Measurements from ENCODE around the gene MTARC1. TPM values are rescaled to one million over a fixed set of nuclear protein-coding genes. Genes with fewer than 3 reads are reported as not detected.

Gene MTARC1
- total and polyA plus RNA-seq, 7 donors, result 1.7 to 6.4 (median 3.4) TPM

DNA sequence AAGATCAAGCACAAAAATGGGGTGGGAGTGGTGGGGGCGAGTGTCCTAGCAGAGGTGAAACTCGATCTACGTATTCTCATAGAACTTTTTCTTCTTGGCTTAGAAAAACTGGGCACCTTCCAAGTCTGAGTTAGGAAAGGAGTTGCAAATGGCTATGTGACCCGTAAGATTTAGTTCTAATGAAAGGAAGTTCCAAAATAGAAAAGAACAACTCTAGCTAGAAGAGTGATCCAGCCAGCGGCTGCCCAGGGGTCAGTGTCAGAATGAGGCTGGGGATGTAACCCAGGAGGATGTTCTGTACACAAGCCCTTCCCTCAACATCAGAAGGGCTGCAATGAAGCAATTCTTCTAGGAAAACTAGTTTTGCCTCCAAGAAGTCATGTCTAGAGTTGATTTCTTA is 5.2 kb downstream of the MTARC1 start:
- ATAC-seq (peak in 3 of 4 donors; percentile 57 to 89 (median 58)), DNase-seq (peak; percentile 43 to 70)
- H3K36me3 ChIP-seq (ENCODE audit: insufficient read depth in 1 of 2, low read depth in 1 of 2), result peaks cover 0 to under 1% of the 10 kb centered on the region in 2 donors
- peaks cover 22% of the 10 kb centered on the region for H3K4me1 ChIP-seq
- intact Hi-C loops (cut with DNase I), result no loop called here
- 7 to 12% (median 11%) methylated on average over 5 of the region's 5 CpGs for WGBS, 3 donors
- H3K27me3 ChIP-seq (ENCODE audit: insufficient read depth in 3 of 3, low read length in 2 of 3), result no peaks in the 10 kb centered on the region
- TF ChIP-seq, protein P1, sequence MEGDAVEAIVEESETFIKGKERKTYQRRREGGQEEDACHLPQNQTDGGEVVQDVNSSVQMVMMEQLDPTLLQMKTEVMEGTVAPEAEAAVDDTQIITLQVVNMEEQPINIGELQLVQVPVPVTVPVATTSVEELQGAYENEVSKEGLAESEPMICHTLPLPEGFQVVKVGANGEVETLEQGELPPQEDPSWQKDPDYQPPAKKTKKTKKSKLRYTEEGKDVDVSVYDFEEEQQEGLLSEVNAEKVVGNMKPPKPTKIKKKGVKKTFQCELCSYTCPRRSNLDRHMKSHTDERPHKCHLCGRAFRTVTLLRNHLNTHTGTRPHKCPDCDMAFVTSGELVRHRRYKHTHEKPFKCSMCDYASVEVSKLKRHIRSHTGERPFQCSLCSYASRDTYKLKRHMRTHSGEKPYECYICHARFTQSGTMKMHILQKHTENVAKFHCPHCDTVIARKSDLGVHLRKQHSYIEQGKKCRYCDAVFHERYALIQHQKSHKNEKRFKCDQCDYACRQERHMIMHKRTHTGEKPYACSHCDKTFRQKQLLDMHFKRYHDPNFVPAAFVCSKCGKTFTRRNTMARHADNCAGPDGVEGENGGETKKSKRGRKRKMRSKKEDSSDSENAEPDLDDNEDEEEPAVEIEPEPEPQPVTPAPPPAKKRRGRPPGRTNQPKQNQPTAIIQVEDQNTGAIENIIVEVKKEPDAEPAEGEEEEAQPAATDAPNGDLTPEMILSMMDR (IDR thresholded peaks at IDR 0.05), result no peak
- H3K27ac ChIP-seq, result peak overlapping the region; percentile 28
- H3K9me3 ChIP-seq, result no peaks in the 10 kb centered on the region
- H3K4me3 ChIP-seq, result no peak overlapping the region

DNA sequence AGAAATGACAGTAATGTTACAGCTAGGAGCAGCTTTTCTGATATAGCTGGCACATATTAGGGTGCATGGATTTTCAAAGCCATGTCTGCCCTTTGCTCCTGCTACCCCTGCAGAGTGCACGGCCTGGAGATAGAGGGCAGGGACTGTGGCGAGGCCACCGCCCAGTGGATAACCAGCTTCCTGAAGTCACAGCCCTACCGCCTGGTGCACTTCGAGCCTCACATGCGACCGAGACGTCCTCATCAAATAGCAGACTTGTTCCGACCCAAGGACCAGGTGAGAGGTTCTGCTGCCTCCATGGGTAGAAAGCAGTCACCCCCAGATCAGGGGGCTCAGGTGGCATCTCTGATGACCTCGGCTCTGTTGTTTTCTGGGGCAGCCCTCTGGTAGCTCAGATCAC is 9.8 kb downstream of the MTARC1 start:
- WGBS, 3 donors, result 91 to 94% (median 94%) methylated on average over 10 of the region's 10 CpGs
- TF ChIP-seq, protein P1 (IDR thresholded peaks at IDR 0.05), result no peak
- intact Hi-C loops (cut with DNase I), result no loop called here
- H3K9me3 ChIP-seq, result no peaks in the 10 kb centered on the region
- no peak for ATAC-seq
- peaks cover 22% of the 10 kb centered on the region for H3K4me1 ChIP-seq
- no peak overlapping the region for H3K27ac ChIP-seq
- DNase-seq, result no peak
- no peaks in the 10 kb centered on the region for H3K27me3 ChIP-seq (ENCODE audit: insufficient read depth in 3 of 3, low read length in 2 of 3)
- H3K4me3 ChIP-seq, result no peak overlapping the region
- peaks cover 0 to 27% of the 10 kb centered on the region in 2 donors for H3K36me3 ChIP-seq (ENCODE audit: insufficient read depth in 1 of 2, low read depth in 1 of 2)

DNA sequence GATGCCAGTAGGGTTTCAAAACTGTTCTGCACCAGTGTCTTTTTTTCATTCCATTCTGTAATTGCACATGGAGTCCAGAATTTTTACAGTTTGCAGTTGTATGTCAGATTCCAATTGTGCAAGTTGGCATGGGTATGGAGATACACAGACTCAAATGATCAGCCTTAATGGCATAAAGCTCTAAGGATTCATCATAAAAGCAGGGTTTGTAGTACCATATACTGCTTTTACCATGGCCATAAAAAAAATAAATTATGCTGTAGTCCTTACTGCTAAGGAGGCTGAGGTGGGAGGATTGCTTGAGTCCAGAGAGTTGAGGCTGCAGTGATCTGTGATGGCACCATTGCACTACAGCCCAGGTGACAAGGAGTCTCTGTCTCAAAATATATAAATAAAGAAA is 10.3 kb downstream of the MTARC1 start:
- Histone ChIP-seq H3K4me1 (peaks cover 17% of the 10 kb centered on the region), H3K36me3 (ENCODE audit: insufficient read depth in 1 of 2, low read depth in 1 of 2) (peaks cover 0 to 32% of the 10 kb centered on the region in 2 donors), H3K27ac (no peak overlapping the region), H3K4me3 (no peak overlapping the region), H3K9me3 (no peaks in the 10 kb centered on the region), H3K27me3 (ENCODE audit: insufficient read depth in 3 of 3, low read length in 2 of 3) (no peaks in the 10 kb centered on the region)
- TF ChIP-seq, protein P1 (IDR thresholded peaks at IDR 0.05), result no peak
- ATAC-seq (no peak), DNase-seq (no peak)
- intact Hi-C loops (cut with DNase I), result no loop called here

DNA sequence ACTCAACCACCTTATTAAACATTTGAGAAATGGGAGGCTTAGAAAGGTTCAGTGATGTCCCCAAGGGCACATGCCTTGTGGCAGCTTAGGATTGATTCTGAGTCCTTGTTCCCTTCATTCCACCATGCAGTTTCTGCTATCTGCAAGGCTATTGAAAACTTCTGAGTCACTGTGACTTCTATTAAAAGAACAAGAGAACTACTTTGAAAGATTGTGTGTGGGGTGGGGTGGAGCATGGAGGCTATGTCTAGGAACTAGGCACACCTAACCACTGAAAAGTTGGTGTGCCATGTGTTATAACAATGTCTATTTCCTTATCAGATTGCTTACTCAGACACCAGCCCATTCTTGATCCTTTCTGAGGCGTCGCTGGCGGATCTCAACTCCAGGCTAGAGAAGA is 10.8 kb downstream of the MTARC1 start:
- H3K27ac ChIP-seq, result no peak overlapping the region
- TF ChIP-seq, protein P1 (IDR thresholded peaks at IDR 0.05), result no peak
- H3K27me3 ChIP-seq (ENCODE audit: insufficient read depth in 3 of 3, low read length in 2 of 3), result no peaks in the 10 kb centered on the region
- 93 to 95% (median 95%) methylated on average over 3 of the region's 3 CpGs for WGBS, 3 donors
- H3K36me3 ChIP-seq (ENCODE audit: insufficient read depth in 1 of 2, low read depth in 1 of 2), result peaks cover 0 to 32% of the 10 kb centered on the region in 2 donors
- no peak overlapping the region for H3K4me3 ChIP-seq
- no peaks in the 10 kb centered on the region for H3K9me3 ChIP-seq
- intact Hi-C loops (cut with DNase I), result no loop called here
- DNase-seq (no peak), ATAC-seq (peak in 3 of 4 donors; percentile 59 to 96 (median 83))
- peaks cover 12% of the 10 kb centered on the region for H3K4me1 ChIP-seq

DNA sequence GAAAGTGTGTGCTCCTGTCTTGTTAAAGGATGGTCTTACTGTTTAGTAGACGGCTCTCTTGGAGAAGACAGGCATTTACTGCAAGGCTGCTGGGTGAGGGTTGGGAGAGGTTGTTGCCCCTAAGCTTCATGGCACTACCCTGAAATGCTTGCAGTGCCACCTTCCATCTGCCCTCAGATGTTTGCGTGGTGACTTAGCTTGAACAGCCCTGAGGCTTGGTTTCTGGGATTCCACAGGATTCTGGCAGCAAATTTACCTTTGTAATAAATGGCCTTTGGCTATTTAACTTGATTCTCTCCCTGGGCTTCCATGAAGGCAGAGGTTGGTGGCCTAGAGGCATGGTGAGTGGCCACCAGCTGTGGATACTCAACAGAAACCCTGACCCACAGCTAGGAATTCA is 11.6 kb downstream of the MTARC1 start:
- DNase-seq (no peak), ATAC-seq (no peak)
- Histone ChIP-seq H3K9me3 (no peaks in the 10 kb centered on the region), H3K4me3 (no peak overlapping the region), H3K36me3 (ENCODE audit: insufficient read depth in 1 of 2, low read depth in 1 of 2) (peaks cover 0 to 32% of the 10 kb centered on the region in 2 donors), H3K27me3 (ENCODE audit: insufficient read depth in 3 of 3, low read length in 2 of 3) (no peaks in the 10 kb centered on the region), H3K27ac (no peak overlapping the region), H3K4me1 (peaks cover 8% of the 10 kb centered on the region)
- 95 to 98% (median 98%) methylated on average over 2 of the region's 2 CpGs for WGBS, 3 donors
- TF ChIP-seq, protein P1 (IDR thresholded peaks at IDR 0.05), result no peak
- intact Hi-C loops (cut with DNase I), result no loop called here
